ENCODE data around the gene ESAM. TPM values are rescaled to one million over a fixed set of nuclear protein-coding genes. Genes with fewer than 3 reads are reported as not detected.

ESAM gene
- polyA plus RNA-seq, 1 donor from 2014 or later: 0.77 TPM

DNA sequence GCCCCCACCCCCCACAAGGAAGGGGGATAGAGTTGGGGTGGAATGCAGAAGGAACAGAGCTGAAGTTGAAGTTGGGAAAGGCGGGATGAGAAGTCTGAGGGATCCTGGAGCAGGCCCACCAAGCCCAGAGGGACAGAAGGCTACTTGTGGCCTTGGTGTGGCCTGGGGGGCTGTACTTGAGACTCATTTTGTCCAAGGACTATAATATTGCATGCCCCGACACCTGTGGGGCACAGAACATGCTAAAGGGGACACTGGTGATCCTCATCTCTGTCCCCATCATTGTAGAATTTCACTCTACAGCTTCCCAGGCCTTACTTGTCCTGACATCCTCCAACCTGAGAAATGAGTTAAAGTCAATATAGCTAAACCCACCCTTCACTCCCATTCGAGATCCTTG is 1.3 kb downstream of the ESAM start:
- no peak overlapping the region for H3K27ac ChIP-seq (ENCODE audit: low read length)
- H3K27me3 ChIP-seq (ENCODE audit: insufficient read depth, low read depth, low read length): peaks cover 73% of the 10 kb centered on the region
- H3K9me3 ChIP-seq (ENCODE audit: low read length): no peaks in the 10 kb centered on the region
- no peak overlapping the region for H3K9ac ChIP-seq (ENCODE audit: low read length)
- H3K9me2 ChIP-seq (ENCODE audit: insufficient read depth, low read length): no peaks in the 10 kb centered on the region
- H3K79me2 ChIP-seq (replicated peaks; ENCODE audit: insufficient read depth, low read length): no peaks in the 10 kb centered on the region
- H3K4me3 ChIP-seq (ENCODE audit: low read length): no peak overlapping the region
- no peak overlapping the region for H2AFZ ChIP-seq (ENCODE audit: low read depth, low read length)
- TF ChIP-seq SMC3 (conservative IDR thresholded peaks at IDR 0.05; ENCODE audit: poor library complexity): no peak
- TF ChIP-seq RAD21 (conservative IDR thresholded peaks at IDR 0.05): no peak
- TF ChIP-seq POLR2AphosphoS5 (IDR thresholded peaks at IDR 0.05): no peak
- no peak for TF ChIP-seq EZH2 (IDR thresholded peaks at IDR 0.05; ENCODE audit: borderline replicate concordance, insufficient read depth, low read length, poor library complexity, severe bottlenecking)
- TF ChIP-seq MXI1 (conservative IDR thresholded peaks at IDR 0.05; ENCODE audit: poor library complexity, severe bottlenecking): no peak
- H3K36me3 ChIP-seq (ENCODE audit: insufficient read depth, low read length): no peaks in the 10 kb centered on the region
- H3K4me2 ChIP-seq (ENCODE audit: low read length): no peak overlapping the region
- no peaks in the 10 kb centered on the region for H4K20me1 ChIP-seq (ENCODE audit: insufficient read depth)
- H3F3A ChIP-seq (ENCODE audit: insufficient read depth, low read length, poor library complexity, severe bottlenecking): no peaks in the 10 kb centered on the region

DNA sequence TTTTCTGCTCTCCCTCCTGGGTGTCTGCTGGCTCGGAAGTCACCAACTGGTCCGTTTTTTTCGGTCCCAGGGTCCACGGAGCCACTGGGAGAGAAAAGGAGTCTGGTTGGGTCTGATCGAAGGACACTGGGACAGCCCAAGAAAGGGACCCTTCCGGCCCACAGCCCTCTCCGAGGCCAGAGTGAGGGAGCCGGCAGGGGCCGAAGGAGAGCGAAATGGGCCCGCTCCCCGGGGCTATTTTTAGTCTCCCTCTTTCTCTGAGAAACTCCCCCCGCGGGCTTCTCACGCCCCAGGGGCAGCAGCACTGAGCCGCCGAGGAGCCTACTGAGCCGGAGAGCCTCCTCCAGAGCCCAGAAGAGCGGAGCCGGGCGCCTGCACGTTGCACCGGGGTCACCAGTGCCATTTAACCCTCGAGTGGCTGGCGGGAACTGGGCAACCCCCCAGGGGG is 1.9 kb downstream of the ESAM start:
- H3K9me3 ChIP-seq (ENCODE audit: low read length): no peaks in the 10 kb centered on the region
- H3K36me3 ChIP-seq (ENCODE audit: insufficient read depth, low read length): no peaks in the 10 kb centered on the region
- no peaks in the 10 kb centered on the region for H3K79me2 ChIP-seq (replicated peaks; ENCODE audit: insufficient read depth, low read length)
- no peak overlapping the region for H3K4me2 ChIP-seq (ENCODE audit: low read length)
- H3K27ac ChIP-seq (ENCODE audit: low read length): no peak overlapping the region
- H3K9me2 ChIP-seq (ENCODE audit: insufficient read depth, low read length): no peaks in the 10 kb centered on the region
- H3K9ac ChIP-seq (ENCODE audit: low read length): no peak overlapping the region
- no peaks in the 10 kb centered on the region for H3F3A ChIP-seq (ENCODE audit: insufficient read depth, low read length, poor library complexity, severe bottlenecking)
- no peak overlapping the region for H3K4me3 ChIP-seq (ENCODE audit: low read length)
- H3K27me3 ChIP-seq (ENCODE audit: insufficient read depth, low read depth, low read length): peaks cover 79% of the 10 kb centered on the region
- H2AFZ ChIP-seq (ENCODE audit: low read depth, low read length): no peak overlapping the region
- no peaks in the 10 kb centered on the region for H4K20me1 ChIP-seq (ENCODE audit: insufficient read depth)
- TF ChIP-seq EZH2 (IDR thresholded peaks at IDR 0.05; ENCODE audit: borderline replicate concordance, insufficient read depth, low read length, poor library complexity, severe bottlenecking) (no peak), POLR2AphosphoS5 (IDR thresholded peaks at IDR 0.05) (no peak), TAF1 (IDR thresholded peaks at IDR 0.05; ENCODE audit: low read depth) (no peak), RAD21 (conservative IDR thresholded peaks at IDR 0.05) (no peak), MXI1 (conservative IDR thresholded peaks at IDR 0.05; ENCODE audit: poor library complexity, severe bottlenecking) (no peak), EP300 (conservative IDR thresholded peaks at IDR 0.05; ENCODE audit: poor library complexity, severe bottlenecking) (no peak), SMC3 (conservative IDR thresholded peaks at IDR 0.05; ENCODE audit: poor library complexity) (no peak)
- TF ChIP-seq, protein P1, sequence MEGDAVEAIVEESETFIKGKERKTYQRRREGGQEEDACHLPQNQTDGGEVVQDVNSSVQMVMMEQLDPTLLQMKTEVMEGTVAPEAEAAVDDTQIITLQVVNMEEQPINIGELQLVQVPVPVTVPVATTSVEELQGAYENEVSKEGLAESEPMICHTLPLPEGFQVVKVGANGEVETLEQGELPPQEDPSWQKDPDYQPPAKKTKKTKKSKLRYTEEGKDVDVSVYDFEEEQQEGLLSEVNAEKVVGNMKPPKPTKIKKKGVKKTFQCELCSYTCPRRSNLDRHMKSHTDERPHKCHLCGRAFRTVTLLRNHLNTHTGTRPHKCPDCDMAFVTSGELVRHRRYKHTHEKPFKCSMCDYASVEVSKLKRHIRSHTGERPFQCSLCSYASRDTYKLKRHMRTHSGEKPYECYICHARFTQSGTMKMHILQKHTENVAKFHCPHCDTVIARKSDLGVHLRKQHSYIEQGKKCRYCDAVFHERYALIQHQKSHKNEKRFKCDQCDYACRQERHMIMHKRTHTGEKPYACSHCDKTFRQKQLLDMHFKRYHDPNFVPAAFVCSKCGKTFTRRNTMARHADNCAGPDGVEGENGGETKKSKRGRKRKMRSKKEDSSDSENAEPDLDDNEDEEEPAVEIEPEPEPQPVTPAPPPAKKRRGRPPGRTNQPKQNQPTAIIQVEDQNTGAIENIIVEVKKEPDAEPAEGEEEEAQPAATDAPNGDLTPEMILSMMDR (IDR thresholded peaks at IDR 0.05; ENCODE audit: poor library complexity, severe bottlenecking): no peak
- TF ChIP-seq, protein P2, sequence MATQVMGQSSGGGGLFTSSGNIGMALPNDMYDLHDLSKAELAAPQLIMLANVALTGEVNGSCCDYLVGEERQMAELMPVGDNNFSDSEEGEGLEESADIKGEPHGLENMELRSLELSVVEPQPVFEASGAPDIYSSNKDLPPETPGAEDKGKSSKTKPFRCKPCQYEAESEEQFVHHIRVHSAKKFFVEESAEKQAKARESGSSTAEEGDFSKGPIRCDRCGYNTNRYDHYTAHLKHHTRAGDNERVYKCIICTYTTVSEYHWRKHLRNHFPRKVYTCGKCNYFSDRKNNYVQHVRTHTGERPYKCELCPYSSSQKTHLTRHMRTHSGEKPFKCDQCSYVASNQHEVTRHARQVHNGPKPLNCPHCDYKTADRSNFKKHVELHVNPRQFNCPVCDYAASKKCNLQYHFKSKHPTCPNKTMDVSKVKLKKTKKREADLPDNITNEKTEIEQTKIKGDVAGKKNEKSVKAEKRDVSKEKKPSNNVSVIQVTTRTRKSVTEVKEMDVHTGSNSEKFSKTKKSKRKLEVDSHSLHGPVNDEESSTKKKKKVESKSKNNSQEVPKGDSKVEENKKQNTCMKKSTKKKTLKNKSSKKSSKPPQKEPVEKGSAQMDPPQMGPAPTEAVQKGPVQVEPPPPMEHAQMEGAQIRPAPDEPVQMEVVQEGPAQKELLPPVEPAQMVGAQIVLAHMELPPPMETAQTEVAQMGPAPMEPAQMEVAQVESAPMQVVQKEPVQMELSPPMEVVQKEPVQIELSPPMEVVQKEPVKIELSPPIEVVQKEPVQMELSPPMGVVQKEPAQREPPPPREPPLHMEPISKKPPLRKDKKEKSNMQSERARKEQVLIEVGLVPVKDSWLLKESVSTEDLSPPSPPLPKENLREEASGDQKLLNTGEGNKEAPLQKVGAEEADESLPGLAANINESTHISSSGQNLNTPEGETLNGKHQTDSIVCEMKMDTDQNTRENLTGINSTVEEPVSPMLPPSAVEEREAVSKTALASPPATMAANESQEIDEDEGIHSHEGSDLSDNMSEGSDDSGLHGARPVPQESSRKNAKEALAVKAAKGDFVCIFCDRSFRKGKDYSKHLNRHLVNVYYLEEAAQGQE (IDR thresholded peaks at IDR 0.05; ENCODE audit: borderline replicate concordance): no peak
